Measurements from ENCODE around the gene LRRC3.

LRRC3 gene

DNA sequence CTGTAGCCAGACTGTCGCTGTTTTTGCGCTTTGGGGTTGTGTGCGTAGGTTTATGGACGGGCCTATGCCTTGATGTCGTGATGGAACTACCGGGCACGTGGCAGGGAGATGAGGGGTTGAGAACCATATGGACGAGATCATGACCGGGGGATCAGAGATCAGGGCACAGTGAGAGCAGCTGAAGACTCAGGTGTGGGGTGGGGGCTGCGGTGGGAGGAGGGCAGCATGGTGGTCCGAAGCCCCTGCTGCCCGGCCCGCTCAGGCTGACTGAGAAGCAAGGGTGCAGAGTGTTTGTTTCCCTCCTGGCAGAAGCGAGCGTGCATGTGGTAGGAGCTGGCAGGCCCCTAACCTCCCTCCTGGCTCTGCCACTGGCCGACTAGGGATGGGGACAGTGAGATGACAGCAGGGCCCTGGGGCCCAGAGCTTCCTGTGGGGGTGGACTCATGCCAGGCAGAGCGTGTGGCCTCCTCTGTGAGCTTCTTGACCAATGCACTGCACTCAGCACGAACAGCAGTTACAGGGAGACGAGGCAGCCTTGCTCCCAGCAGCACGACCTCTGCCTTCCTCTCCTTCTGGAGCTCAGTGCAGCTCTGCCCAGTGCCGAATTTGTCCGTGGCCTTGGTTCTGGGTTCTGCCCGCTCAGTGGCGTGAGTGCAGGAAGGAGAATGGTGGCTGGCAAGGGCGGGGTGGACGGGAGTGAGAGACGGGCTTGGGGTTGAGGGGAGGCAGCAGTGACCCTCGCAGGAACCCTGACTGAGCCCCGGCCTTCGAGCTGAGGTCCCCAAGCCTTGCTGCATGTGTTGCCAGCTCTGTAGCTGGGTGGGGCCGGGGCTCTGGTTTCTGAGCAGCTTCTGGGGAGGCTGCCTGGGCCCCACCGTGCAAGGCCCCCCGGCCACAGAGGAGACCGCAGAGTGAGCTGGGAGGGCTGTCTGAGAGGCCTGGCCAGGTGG, 22.2 kb upstream of the LRRC3 start:
- DNase-seq (ENCODE audit: low read depth) = no peak
- no peak for TF ChIP-seq CTCF (IDR thresholded peaks at IDR 0.05; ENCODE audit: insufficient read depth, low read depth, low read length, missing control alignments)

GRCh38 chr21:44433791-44434567, 21.3 kb upstream of the LRRC3 start:
- TF ChIP-seq CTCF (IDR thresholded peaks at IDR 0.05; ENCODE audit: insufficient read depth, low read depth, low read length, missing control alignments) = no peak
- no peak overlapping the region for H3K4me3 ChIP-seq (ENCODE audit: low read length)
- no peak for DNase-seq (ENCODE audit: low read depth)

More for the DNA sequence above, 22.2 kb upstream of the LRRC3 start:
- no peak overlapping the region for H3K4me3 ChIP-seq (ENCODE audit: low read length)

GRCh38 chr21:44434568-44434925, 20.8 kb upstream of the LRRC3 start:
- DNase-seq (ENCODE audit: low read depth) = no peak
- TF ChIP-seq CTCF (IDR thresholded peaks at IDR 0.05; ENCODE audit: insufficient read depth, low read depth, low read length, missing control alignments) = no peak
- no peak overlapping the region for H3K4me3 ChIP-seq (ENCODE audit: low read length)

DNA sequence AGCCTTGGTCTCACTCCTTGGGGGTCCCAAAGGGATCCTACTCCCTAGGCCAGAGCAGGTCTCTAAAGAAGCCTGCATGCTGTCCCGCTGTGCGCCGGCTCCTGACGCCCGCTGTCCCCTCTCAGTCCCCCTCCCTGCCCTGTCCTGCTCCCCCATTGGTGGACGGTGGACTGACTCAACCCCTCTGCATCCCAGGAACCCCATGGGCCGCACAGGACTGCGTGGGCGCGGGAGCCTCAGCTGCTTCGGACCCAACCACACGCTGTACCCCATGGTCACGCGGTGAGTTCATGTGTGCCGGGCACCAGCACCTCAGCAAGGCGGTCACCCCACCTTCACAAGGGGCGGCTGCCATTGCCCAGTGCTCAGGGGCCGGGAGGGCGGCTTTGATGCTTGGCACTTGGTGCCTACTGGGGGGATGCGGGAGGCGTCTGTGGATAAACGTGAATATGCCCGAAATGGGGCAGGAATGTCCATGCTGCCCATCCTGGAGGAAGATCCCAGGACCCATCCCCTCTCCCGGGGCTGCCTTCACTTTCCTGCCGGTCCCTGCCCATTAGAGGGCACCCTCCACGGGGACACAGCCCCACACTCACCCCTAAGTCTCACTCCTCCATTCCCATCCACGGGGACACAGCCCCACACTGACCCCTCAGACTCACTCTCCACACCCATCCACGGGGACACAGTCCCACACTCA, 20.2 kb upstream of the LRRC3 start:
- H3K4me3 ChIP-seq (ENCODE audit: low read length) = no peak overlapping the region
- no peak for TF ChIP-seq CTCF (IDR thresholded peaks at IDR 0.05; ENCODE audit: insufficient read depth, low read depth, low read length, missing control alignments)
- no peak for DNase-seq (ENCODE audit: low read depth)

GRCh38 chr21:44436111-44436611, 19.1 kb upstream of the LRRC3 start:
- H3K4me3 ChIP-seq (ENCODE audit: low read length) = no peak overlapping the region
- DNase-seq (ENCODE audit: low read depth) = no peak
- TF ChIP-seq CTCF (IDR thresholded peaks at IDR 0.05; ENCODE audit: insufficient read depth, low read depth, low read length, missing control alignments) = no peak

- DNase-seq (ENCODE audit: low read depth) = no peak
- H3K4me3 ChIP-seq (ENCODE audit: low read length) = no peak overlapping the region
- TF ChIP-seq CTCF (IDR thresholded peaks at IDR 0.05; ENCODE audit: insufficient read depth, low read depth, low read length, missing control alignments) = no peak
Measured at GRCh38 chr21:44436958-44437357, 18.4 kb upstream of the LRRC3 start.

All from epithelial cell of esophagus (primary cell).